ENCODE data around the gene DARS1.

- TF ChIP-seq CTCF (IDR thresholded peaks at IDR 0.05) (no peak), POLR2A (IDR thresholded peaks at IDR 0.05) (no peak)
Observed at GRCh38 chr2:136032817-136033535, 47.5 kb upstream of the DARS1 start.
